CD4-positive, alpha-beta T cell (primary cell): ENCODE results near the gene SLC19A1. TPM values are rescaled to one million over a fixed set of nuclear protein-coding genes. Genes with fewer than 3 reads are reported as not detected.
A peak's percentile ranks its signal among the peaks of the same experiment; 100 is the strongest.

ENCODE experiments used
- ATAC-seq: fragments of 200-7000 bp; cut with Tn5 transposase; one replicate; pipeline ENCODE4 v1.10.0; 2022; ENCODE audit warnings: mild to moderate bottlenecking; ENCODE audit not compliant: poor library complexity
- CTCF ChIA-PET: fragments of 350-600 bp; sonication (Branson Sonifier 250); formaldehyde crosslinking; loops from one replicate; lab custom pipeline; 2021; ENCODE audit warnings: antibody characterized with exemption, inconsistent platforms; lab: Charles Lee
- POLR2A ChIA-PET: fragments of 350-600 bp; sonication (Branson Sonifier 250); formaldehyde crosslinking; loops from one replicate; lab custom pipeline; 2021; ENCODE audit warnings: antibody characterized with exemption, inconsistent platforms; lab: Charles Lee
- DNase-seq, 14 experiments: peaks; one replicate each; pipeline ENCODE4 v3.0.0-alpha.2; 2013 to 2020; ENCODE audit warnings: mixed read lengths in 2 of 14
- H3K27ac ChIP-seq, 2 donors: one replicate each; pipeline versions ENCODE4 v1.5.1 to v1.7.0; 2013; ENCODE audit warnings: low read length in 2 of 2, low read depth in 1 of 2, mild to moderate bottlenecking in 1 of 2
- H3K27me3 ChIP-seq, 2 experiments: 1 replicate in 1 of 2; 2 replicates in 1 of 2; pipeline versions ENCODE4 v1.6.1 to v1.7.0; 2013; ENCODE audit warnings: low read length in 2 of 2, control low read depth in 1 of 2, mild to moderate bottlenecking in 1 of 2, moderate library complexity in 1 of 2; ENCODE audit not compliant: insufficient read depth in 2 of 2, control insufficient read depth in 1 of 2
- H3K36me3 ChIP-seq: one replicate; pipeline ENCODE4 v1.6.1; 2013; ENCODE audit warnings: low read length, control low read depth; ENCODE audit not compliant: insufficient read depth
- H3K4me1 ChIP-seq: one replicate; pipeline ENCODE4 v1.6.1; 2013; ENCODE audit warnings: low read length, control low read depth; ENCODE audit not compliant: insufficient read depth
- H3K4me3 ChIP-seq: one replicate; pipeline ENCODE4 v1.5.1; 2013; ENCODE audit warnings: mild to moderate bottlenecking, low read length, moderate library complexity
- H3K9me3 ChIP-seq, 2 experiments: 1 replicate in 1 of 2; 2 replicates in 1 of 2; pipeline versions ENCODE4 v1.6.1 to v1.7.0; 2013; ENCODE audit warnings: low read length in 2 of 2, mild to moderate bottlenecking in 2 of 2, control low read depth in 1 of 2, moderate library complexity in 1 of 2; ENCODE audit not compliant: control insufficient read depth in 1 of 2, insufficient read depth in 1 of 2
- H3K27ac Mint-ChIP-seq: one replicate; pipeline ENCODE4 v1.8.0; 2020; ENCODE audit warnings: mixed read lengths
- H3K27me3 Mint-ChIP-seq: one replicate; pipeline ENCODE4 v1.8.0; 2021; ENCODE audit warnings: mixed read lengths
- H3K36me3 Mint-ChIP-seq: one replicate; pipeline ENCODE4 v1.8.0; 2021; ENCODE audit warnings: low read depth, mixed read lengths
- H3K4me1 Mint-ChIP-seq: one replicate; pipeline ENCODE4 v1.8.0; 2021; ENCODE audit warnings: low read depth, mixed read lengths
- H3K4me3 Mint-ChIP-seq: one replicate; pipeline ENCODE4 v1.8.0; 2020; ENCODE audit warnings: mild to moderate bottlenecking, mixed read lengths
- H3K9me3 Mint-ChIP-seq: one replicate; pipeline ENCODE4 v1.8.0; 2020; ENCODE audit warnings: mixed read lengths
- intact Hi-C, 2 experiments: fragments of 100-400 bp; cut with DNase I in 1 of 2; cut with micrococcal nuclease in 1 of 2; formaldehyde crosslinking; loops; one replicate each; pipeline versions ENCODE4 v1.15.1 to v1.9.0; 2023 to 2025; cut with DNase I, micrococcal nuclease
- total RNA-seq, 174 experiments: library from RNA in 2 of 174; stranded (reverse) in 2 of 174; gene quantifications; one replicate each; pipeline ENCODE4 v1.2.3 and lab custom pipeline; 2021 to 2026
- TF ChIP-seq, protein P1 (sequence below): fragments of 200-600 bp; IDR thresholded peaks from one replicate; pipeline ENCODE4 v1.8.0; 2022; ENCODE audit warnings: antibody characterized with exemption, mild to moderate bottlenecking

SLC19A1 gene
- total RNA-seq, 2 experiments from 2014 or later = 11.5 to 12.0 TPM

DNA sequence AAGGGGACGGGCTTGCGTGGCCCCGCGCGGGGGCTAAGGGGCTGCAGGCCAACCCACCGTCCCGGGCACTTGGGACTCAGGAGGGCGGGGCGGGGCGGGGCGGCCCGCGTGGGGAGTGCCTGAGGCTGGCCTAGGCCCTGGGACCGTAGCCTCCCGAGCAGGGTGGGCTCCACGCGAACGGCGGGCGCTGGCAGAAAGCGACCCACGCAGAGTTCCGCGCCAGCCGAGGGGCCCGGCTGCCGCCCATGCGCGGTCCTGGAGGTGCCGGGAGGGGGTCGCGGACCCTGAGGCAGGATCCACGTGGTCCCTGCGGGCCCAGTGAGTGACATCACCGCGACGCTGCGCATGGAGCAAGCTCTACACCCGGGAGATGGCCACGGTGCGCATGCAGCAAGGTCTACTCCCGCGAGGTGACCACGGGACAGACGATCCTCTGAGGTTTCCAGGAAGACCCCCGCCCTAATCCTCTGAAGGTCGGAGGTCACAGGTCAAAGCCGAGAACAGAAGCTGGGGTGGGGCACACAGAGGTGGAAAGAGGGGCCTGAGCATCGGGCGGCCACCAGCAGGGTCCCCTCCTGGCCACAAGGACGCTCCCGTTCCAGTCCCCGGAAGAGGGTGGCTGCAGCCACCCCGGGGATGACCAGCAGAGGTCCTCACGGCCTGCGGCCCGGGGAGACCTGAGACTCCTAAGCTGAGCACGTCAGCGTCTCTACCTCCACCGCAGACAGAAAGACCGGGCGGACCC lies 13.5 kb upstream of the SLC19A1 start:
- POLR2A ChIA-PET = interaction anchor here (0.8 to 1.2 kb wide), 2 partner anchors 36 to 477 kb away, joined by 4 to 5 read pairs; no protein-coding TSS in a partner anchor
- intact Hi-C loops = loop anchor here (1.0 to 10.0 kb wide), 8 partner anchors 33 to 429 kb away; partner anchors contain the start of genes COL6A1 (in 1 of the 2) and PCBP3 (in 1 of the 2)
- no peaks in the 10 kb centered on the region for H3K36me3 ChIP-seq
- peak overlapping the region; percentile 58 for H3K27ac Mint-ChIP-seq
- H3K9me3 Mint-ChIP-seq = no peaks in the 10 kb centered on the region
- no peaks in the 10 kb centered on the region for H3K9me3 ChIP-seq
- ATAC-seq (peak; percentile 34), DNase-seq (peak in 12 of 14 experiments; percentile 28 to 74 (median 54))
- H3K4me1 ChIP-seq = peaks cover 37% of the 10 kb centered on the region
- CTCF ChIA-PET = interaction anchor here (1.0 to 1.7 kb wide), 3 partner anchors 34 to 60 kb away, joined by 3 to 10 read pairs (median 4); no protein-coding TSS in a partner anchor
- TF ChIP-seq, protein P1, sequence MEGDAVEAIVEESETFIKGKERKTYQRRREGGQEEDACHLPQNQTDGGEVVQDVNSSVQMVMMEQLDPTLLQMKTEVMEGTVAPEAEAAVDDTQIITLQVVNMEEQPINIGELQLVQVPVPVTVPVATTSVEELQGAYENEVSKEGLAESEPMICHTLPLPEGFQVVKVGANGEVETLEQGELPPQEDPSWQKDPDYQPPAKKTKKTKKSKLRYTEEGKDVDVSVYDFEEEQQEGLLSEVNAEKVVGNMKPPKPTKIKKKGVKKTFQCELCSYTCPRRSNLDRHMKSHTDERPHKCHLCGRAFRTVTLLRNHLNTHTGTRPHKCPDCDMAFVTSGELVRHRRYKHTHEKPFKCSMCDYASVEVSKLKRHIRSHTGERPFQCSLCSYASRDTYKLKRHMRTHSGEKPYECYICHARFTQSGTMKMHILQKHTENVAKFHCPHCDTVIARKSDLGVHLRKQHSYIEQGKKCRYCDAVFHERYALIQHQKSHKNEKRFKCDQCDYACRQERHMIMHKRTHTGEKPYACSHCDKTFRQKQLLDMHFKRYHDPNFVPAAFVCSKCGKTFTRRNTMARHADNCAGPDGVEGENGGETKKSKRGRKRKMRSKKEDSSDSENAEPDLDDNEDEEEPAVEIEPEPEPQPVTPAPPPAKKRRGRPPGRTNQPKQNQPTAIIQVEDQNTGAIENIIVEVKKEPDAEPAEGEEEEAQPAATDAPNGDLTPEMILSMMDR = peak; percentile 22
- peak overlapping the region; percentile 32 for H3K4me3 ChIP-seq
- peak overlapping the region; percentile 77 for H3K4me3 Mint-ChIP-seq
- no peaks in the 10 kb centered on the region for H3K27me3 ChIP-seq
- H3K4me1 Mint-ChIP-seq = peaks cover 20% of the 10 kb centered on the region
- no peak overlapping the region for H3K27ac ChIP-seq
- no peaks in the 10 kb centered on the region for H3K27me3 Mint-ChIP-seq
- peaks cover 5% of the 10 kb centered on the region for H3K36me3 Mint-ChIP-seq

DNA sequence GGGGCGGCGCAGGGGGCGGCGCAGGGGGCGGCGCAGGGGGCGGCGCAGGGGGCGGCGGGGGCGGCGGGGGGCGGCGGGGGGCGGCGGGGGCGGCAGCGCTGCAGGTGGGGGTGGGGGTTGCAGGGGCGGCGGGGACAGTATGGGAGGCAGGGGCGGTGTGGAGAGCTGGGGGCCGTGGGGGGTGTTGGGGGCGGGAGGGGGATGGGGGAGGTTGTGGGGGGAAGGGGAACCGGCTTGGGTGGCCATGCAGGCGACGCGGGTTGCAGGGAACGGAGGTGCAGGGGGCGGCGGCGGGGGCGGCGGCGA lies 13.0 kb upstream of the SLC19A1 start:
- ChIA-PET CTCF (interaction anchor here (1.3 kb wide), 1 partner anchor 41 kb away, joined by 3 read pairs; no protein-coding TSS in a partner anchor), POLR2A (no interaction called here)
- no peak overlapping the region for H3K27ac Mint-ChIP-seq
- Histone ChIP-seq H3K27me3 (no peaks in the 10 kb centered on the region), H3K4me3 (no peak overlapping the region), H3K36me3 (no peaks in the 10 kb centered on the region), H3K9me3 (no peaks in the 10 kb centered on the region), H3K4me1 (peaks cover 42% of the 10 kb centered on the region), H3K27ac (no peak overlapping the region)
- no peaks in the 10 kb centered on the region for H3K27me3 Mint-ChIP-seq
- H3K4me1 Mint-ChIP-seq = peaks cover 25% of the 10 kb centered on the region
- intact Hi-C loops = loop anchor here (1.0 to 10.0 kb wide), 6 partner anchors 41 to 430 kb away; partner anchors contain the start of genes COL6A1 (in 1 of the 2) and PCBP3 (in 1 of the 2)
- DNase-seq (no peak), ATAC-seq (no peak)
- no peaks in the 10 kb centered on the region for H3K9me3 Mint-ChIP-seq
- TF ChIP-seq, protein P1 = no peak
- no peak overlapping the region for H3K4me3 Mint-ChIP-seq
- peaks cover 5% of the 10 kb centered on the region for H3K36me3 Mint-ChIP-seq

DNA sequence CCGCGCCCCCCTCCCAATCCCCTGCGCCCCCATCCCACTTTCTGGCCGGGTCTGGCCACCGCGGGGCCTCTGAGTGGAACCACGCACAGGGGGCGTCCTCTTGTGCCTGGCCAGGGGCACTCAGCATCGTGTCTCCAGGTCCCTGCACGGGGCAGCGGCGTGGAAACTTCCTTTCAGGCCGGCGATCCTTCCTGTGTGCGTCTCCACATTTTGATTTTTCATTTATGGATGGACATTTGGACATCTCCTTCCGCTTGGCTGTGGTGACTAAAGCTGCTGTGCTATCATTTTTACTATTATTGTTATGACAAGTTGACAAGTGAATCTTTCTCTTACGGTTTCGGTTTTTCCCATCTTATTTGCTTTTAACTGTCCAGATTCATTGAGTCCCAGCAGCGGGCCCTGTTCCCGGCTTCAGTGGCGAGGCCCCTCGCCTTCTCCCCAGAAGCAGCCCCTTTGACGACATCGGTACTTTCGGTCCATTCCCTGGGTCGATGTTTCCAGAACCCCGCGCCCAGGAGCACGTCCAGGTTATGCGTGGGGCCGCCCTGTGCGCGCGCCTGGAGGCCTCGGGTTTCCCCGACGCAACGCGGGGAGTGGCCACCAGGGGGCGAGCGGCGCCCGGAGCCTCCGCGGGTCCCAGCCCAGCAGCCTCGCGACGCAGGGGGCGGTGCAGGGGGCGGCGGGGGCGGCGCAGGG lies 12.4 kb upstream of the SLC19A1 start:
- TF ChIP-seq, protein P1 = peak; percentile 72
- peak; percentile 83 for ATAC-seq
- CTCF ChIA-PET = interaction anchor here (0.9 to 1.3 kb wide), 2 partner anchors 36 to 42 kb away, joined by 3 read pairs; no protein-coding TSS in a partner anchor
- Histone ChIP-seq H3K4me1 (peaks cover 47% of the 10 kb centered on the region), H3K36me3 (no peaks in the 10 kb centered on the region), H3K27ac (no peak overlapping the region), H3K4me3 (peak overlapping the region; percentile 67), H3K27me3 (no peaks in the 10 kb centered on the region), H3K9me3 (no peaks in the 10 kb centered on the region)
- Mint-ChIP-seq H3K27ac (peak overlapping the region; percentile 89), H3K4me3 (peak overlapping the region; percentile 87), H3K36me3 (peaks cover 5% of the 10 kb centered on the region), H3K4me1 (peaks cover 29% of the 10 kb centered on the region), H3K27me3 (no peaks in the 10 kb centered on the region), H3K9me3 (no peaks in the 10 kb centered on the region)
- intact Hi-C loops = loop anchor here (1.0 to 10.0 kb wide), 7 partner anchors 42 to 430 kb away; partner anchors contain the start of genes COL6A1 (in 1 of the 2) and PCBP3 (in 1 of the 2)
- peak; percentile 81 to 97 (median 91) for DNase-seq
- POLR2A ChIA-PET = no interaction called here
